Measurements from ENCODE around the gene KDM4B.

- TF ChIP-seq CTCF (IDR thresholded peaks at IDR 0.05; ENCODE audit: insufficient read depth, low read length): no peak
- no peak for TF ChIP-seq POLR2AphosphoS5 (IDR thresholded peaks at IDR 0.05; ENCODE audit: low read depth)
- TF ChIP-seq REST (IDR thresholded peaks at IDR 0.05; ENCODE audit: insufficient replicate concordance, low read depth): no peak
- no peak for TF ChIP-seq GABPA (IDR thresholded peaks at IDR 0.05; ENCODE audit: low read depth)
- TF ChIP-seq SPI1 (IDR thresholded peaks at IDR 0.05; ENCODE audit: borderline replicate concordance, low read depth): no peak
Measured at GRCh38 chr19:5055457-5055776, 86.5 kb downstream of the KDM4B start.
